HepG2 (cell line): Measurements from ENCODE around the gene G6PC3. TPM values are rescaled to one million over a fixed set of nuclear protein-coding genes. Genes with fewer than 3 reads are reported as not detected.
A peak's percentile ranks its signal among the peaks of the same experiment; 100 is the strongest.

Source experiments
- FOXJ3 ChIP-seq: sonication (generic); formaldehyde crosslinking; IDR thresholded peaks from 2 replicates; pipeline ENCODE4 v1.4.0; 2020; ENCODE audit warnings: missing genetic modification reagents, mild to moderate bottlenecking, borderline replicate concordance
- HOXA9 ChIP-seq: sonication (generic); formaldehyde crosslinking; IDR thresholded peaks from 2 replicates; pipeline ENCODE4 v1.8.1; 2022; ENCODE audit warnings: missing genetic modification reagents, mild to moderate bottlenecking, moderate library complexity, borderline replicate concordance
- SIN3A ChIP-seq: IDR thresholded peaks from 2 replicates; pipeline ENCODE4 v1.6.1; 2011; ENCODE audit warnings: low read depth, mild to moderate bottlenecking, control low read depth, low read length, borderline replicate concordance
- SMARCC2 ChIP-seq: fragments of 450-650 bp; IDR thresholded peaks from 2 replicates; pipeline ENCODE4 v1.6.1; 2017; ENCODE audit warnings: antibody characterized with exemption, mild to moderate bottlenecking
- TCF12 ChIP-seq, 2 experiments: fragments of 450-650 bp in 1 of 2; sonication (generic) in 1 of 2; formaldehyde crosslinking in 1 of 2; IDR thresholded peaks; 2 replicates each; pipeline versions ENCODE4 v1.6.1 to v1.8.0; 2017 to 2022; ENCODE audit warnings: antibody characterized with exemption in 1 of 2, mild to moderate bottlenecking in 1 of 2, missing genetic modification reagents in 1 of 2, moderate library complexity in 1 of 2
- ZNF17 ChIP-seq: sonication (generic); formaldehyde crosslinking; IDR thresholded peaks from 2 replicates; pipeline ENCODE4 v1.5.0; 2020; ENCODE audit warnings: mild to moderate bottlenecking, missing genetic modification reagents
- ZNF180 ChIP-seq: sonication (generic); formaldehyde crosslinking; IDR thresholded peaks from 2 replicates; pipeline ENCODE4 v1.4.0; 2020; ENCODE audit warnings: low read depth, missing genetic modification reagents, borderline replicate concordance
- ZNF333 ChIP-seq: sonication (generic); formaldehyde crosslinking; IDR thresholded peaks from 2 replicates; pipeline ENCODE4 v1.4.0; 2020; ENCODE audit warnings: mild to moderate bottlenecking, missing genetic modification reagents, borderline replicate concordance
- ZNF33A ChIP-seq: sonication (generic); formaldehyde crosslinking; IDR thresholded peaks from 2 replicates; pipeline ENCODE4 v1.5.1; 2020; ENCODE audit warnings: missing genetic modification reagents, mild to moderate bottlenecking, moderate library complexity, borderline replicate concordance
- ZNF432 ChIP-seq: sonication (generic); formaldehyde crosslinking; IDR thresholded peaks from 2 replicates; pipeline ENCODE4 v1.5.0; 2020; ENCODE audit warnings: missing genetic modification reagents, mild to moderate bottlenecking, borderline replicate concordance
- ZNF883 ChIP-seq: sonication (generic); formaldehyde crosslinking; IDR thresholded peaks from 2 replicates; pipeline ENCODE4 v1.5.1; 2020; ENCODE audit warnings: mild to moderate bottlenecking, missing genetic modification reagents; ENCODE audit errors: not compliant biosample characterization
- polyA plus RNA-seq, 8 experiments: library from polyadenylated mRNA; depleted of rRNA in 3 of 8; stranded (reverse) in 7 of 8; unstranded in 1 of 8; fragments of >200 nt; fragmentation: Illumina TruSeq in 4 of 8; extraction: Trizol in 4 of 8; gene quantifications; 2 replicates each; pipeline versions ENCODE4 v1.2.1 to v1.2.3, GENCODE V29; 2011 to 2016; ENCODE audit warnings: low read depth in 4 of 8, missing spikeins in 1 of 8, mixed read lengths in 1 of 8; ENCODE audit not compliant: insufficient read depth in 1 of 8
- total RNA-seq, 5 experiments: library from RNA; depleted of rRNA; stranded (reverse); fragments of >200 nt; fragmentation: Illumina TruSeq; extraction: Trizol; gene quantifications; 2 replicates each; pipeline ENCODE4 v1.2.3, GENCODE V29; 2016; ENCODE audit warnings: low read depth in 1 of 5
- TF ChIP-seq, protein P1 (sequence below): IDR thresholded peaks from 2 replicates; pipeline ENCODE4 v1.6.1; 2016; ENCODE audit warnings: low read depth, control low read depth
- TF ChIP-seq, protein P2 (sequence below): sonication (generic); formaldehyde crosslinking; IDR thresholded peaks from 2 replicates; pipeline ENCODE4 v1.4.0; 2020; ENCODE audit warnings: mild to moderate bottlenecking, missing genetic modification reagents
- TF ChIP-seq, protein P3 (sequence below): fragments of 450-650 bp; IDR thresholded peaks from 2 replicates; pipeline ENCODE4 v1.6.1; 2017
- TF ChIP-seq, protein P4 (sequence below): sonication (generic); formaldehyde crosslinking; IDR thresholded peaks from 2 replicates; pipeline ENCODE4 v1.4.0; 2020; ENCODE audit warnings: missing genetic modification reagents

G6PC3 gene
- total and polyA plus RNA-seq, 2 of the 13 experiments (the other 11 are each of a cell fraction or from before 2014, with no cell fraction given): 38.5 to 75.8 TPM

DNA sequence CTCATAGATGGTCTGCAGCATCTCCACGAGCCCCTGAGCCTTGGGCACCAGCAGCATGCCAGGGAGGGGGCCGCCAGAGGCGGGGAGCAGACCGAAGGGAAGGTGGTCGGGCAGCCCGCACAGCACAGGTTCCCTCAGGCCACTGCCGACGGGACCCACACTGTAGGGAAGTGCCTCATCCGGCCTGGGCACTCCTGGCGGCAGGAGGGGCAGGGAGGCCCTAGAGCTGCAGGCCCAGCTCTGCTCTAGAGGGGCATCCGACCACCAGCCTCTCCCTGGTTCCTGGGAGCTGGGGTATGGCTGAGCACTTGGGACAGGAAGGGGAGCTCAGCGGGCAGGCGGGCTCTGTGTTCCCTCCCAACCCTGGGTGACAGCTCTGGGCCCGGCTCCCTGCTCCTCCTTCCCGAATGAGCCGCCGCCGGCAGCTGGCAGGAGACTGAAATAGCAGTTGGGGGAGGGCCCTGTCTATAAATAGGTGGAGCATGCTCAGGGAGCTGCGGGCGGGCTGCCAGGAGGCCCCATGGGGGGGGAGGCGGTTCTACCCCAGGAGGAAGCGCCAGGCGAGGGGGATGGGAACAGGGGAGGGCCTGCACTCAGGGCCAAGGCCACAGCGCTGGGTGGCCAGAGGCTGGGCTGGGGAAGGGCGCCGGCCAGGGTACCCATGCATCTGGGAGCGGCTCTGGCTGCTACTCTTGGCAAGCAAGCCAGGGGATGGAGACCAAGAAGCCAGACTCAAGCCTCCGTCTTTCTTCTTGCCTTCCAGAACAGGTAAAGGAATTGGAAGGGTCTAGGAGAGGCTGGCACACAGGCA lies 40.5 kb downstream of the G6PC3 start (continued):
- TF ChIP-seq FOXJ3 (CRISPR knock-in tag): peak; percentile 32; the same call in 1 of the 2 replicates
- TF ChIP-seq HOXA9: 0 out of 2 replicates have a peak, but pooled peaks have one; percentile 75
- peak; percentile 32; the same call in 1 of the 2 replicates for TF ChIP-seq ZNF432
- TF ChIP-seq, protein P1, sequence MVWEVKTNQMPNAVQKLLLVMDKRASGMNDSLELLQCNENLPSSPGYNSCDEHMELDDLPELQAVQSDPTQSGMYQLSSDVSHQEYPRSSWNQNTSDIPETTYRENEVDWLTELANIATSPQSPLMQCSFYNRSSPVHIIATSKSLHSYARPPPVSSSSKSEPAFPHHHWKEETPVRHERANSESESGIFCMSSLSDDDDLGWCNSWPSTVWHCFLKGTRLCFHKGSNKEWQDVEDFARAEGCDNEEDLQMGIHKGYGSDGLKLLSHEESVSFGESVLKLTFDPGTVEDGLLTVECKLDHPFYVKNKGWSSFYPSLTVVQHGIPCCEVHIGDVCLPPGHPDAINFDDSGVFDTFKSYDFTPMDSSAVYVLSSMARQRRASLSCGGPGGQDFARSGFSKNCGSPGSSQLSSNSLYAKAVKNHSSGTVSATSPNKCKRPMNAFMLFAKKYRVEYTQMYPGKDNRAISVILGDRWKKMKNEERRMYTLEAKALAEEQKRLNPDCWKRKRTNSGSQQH (CRISPR knock-in tag): peak; percentile 36; the same call in 1 of the 2 replicates
- TF ChIP-seq, protein P2, sequence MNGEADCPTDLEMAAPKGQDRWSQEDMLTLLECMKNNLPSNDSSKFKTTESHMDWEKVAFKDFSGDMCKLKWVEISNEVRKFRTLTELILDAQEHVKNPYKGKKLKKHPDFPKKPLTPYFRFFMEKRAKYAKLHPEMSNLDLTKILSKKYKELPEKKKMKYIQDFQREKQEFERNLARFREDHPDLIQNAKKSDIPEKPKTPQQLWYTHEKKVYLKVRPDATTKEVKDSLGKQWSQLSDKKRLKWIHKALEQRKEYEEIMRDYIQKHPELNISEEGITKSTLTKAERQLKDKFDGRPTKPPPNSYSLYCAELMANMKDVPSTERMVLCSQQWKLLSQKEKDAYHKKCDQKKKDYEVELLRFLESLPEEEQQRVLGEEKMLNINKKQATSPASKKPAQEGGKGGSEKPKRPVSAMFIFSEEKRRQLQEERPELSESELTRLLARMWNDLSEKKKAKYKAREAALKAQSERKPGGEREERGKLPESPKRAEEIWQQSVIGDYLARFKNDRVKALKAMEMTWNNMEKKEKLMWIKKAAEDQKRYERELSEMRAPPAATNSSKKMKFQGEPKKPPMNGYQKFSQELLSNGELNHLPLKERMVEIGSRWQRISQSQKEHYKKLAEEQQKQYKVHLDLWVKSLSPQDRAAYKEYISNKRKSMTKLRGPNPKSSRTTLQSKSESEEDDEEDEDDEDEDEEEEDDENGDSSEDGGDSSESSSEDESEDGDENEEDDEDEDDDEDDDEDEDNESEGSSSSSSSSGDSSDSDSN: peak; percentile 97
- no peak for TF ChIP-seq ZNF33A (CRISPR knock-in tag)
- no peak for TF ChIP-seq ZNF180
- TF ChIP-seq, protein P3, sequence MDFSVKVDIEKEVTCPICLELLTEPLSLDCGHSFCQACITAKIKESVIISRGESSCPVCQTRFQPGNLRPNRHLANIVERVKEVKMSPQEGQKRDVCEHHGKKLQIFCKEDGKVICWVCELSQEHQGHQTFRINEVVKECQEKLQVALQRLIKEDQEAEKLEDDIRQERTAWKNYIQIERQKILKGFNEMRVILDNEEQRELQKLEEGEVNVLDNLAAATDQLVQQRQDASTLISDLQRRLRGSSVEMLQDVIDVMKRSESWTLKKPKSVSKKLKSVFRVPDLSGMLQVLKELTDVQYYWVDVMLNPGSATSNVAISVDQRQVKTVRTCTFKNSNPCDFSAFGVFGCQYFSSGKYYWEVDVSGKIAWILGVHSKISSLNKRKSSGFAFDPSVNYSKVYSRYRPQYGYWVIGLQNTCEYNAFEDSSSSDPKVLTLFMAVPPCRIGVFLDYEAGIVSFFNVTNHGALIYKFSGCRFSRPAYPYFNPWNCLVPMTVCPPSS: no peak
- TF ChIP-seq TCF12 (IDR thresholded peaks at IDR 0.05): no peak
- TF ChIP-seq TCF12 (CRISPR knock-in tag; IDR thresholded peaks at IDR 0.05): peak; percentile 99
- TF ChIP-seq SMARCC2: no peak
- TF ChIP-seq, protein P4, sequence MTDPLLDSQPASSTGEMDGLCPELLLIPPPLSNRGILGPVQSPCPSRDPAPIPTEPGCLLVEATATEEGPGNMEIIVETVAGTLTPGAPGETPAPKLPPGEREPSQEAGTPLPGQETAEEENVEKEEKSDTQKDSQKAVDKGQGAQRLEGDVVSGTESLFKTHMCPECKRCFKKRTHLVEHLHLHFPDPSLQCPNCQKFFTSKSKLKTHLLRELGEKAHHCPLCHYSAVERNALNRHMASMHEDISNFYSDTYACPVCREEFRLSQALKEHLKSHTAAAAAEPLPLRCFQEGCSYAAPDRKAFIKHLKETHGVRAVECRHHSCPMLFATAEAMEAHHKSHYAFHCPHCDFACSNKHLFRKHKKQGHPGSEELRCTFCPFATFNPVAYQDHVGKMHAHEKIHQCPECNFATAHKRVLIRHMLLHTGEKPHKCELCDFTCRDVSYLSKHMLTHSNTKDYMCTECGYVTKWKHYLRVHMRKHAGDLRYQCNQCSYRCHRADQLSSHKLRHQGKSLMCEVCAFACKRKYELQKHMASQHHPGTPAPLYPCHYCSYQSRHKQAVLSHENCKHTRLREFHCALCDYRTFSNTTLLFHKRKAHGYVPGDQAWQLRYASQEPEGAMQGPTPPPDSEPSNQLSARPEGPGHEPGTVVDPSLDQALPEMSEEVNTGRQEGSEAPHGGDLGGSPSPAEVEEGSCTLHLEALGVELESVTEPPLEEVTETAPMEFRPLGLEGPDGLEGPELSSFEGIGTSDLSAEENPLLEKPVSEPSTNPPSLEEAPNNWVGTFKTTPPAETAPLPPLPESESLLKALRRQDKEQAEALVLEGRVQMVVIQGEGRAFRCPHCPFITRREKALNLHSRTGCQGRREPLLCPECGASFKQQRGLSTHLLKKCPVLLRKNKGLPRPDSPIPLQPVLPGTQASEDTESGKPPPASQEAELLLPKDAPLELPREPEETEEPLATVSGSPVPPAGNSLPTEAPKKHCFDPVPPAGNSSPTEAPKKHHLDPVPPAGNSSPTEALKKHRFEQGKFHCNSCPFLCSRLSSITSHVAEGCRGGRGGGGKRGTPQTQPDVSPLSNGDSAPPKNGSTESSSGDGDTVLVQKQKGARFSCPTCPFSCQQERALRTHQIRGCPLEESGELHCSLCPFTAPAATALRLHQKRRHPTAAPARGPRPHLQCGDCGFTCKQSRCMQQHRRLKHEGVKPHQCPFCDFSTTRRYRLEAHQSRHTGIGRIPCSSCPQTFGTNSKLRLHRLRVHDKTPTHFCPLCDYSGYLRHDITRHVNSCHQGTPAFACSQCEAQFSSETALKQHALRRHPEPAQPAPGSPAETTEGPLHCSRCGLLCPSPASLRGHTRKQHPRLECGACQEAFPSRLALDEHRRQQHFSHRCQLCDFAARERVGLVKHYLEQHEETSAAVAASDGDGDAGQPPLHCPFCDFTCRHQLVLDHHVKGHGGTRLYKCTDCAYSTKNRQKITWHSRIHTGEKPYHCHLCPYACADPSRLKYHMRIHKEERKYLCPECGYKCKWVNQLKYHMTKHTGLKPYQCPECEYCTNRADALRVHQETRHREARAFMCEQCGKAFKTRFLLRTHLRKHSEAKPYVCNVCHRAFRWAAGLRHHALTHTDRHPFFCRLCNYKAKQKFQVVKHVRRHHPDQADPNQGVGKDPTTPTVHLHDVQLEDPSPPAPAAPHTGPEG (CRISPR knock-in tag): 0 out of 2 replicates have a peak, but pooled peaks have one; percentile 35
- no peak for TF ChIP-seq ZNF17 (CRISPR knock-in tag)
- TF ChIP-seq ZNF883 (CRISPR knock-in tag): peak; percentile 65
- TF ChIP-seq ZNF333: peak; percentile 87; the same call in 1 of the 2 replicates
- peak; percentile 95 for TF ChIP-seq SIN3A
